Activated CD8-positive, alpha-beta memory T cell treated with anti-CD3 and anti-CD28 coated beads, Interleukin-2, amount 10 ng/mL, durations not matched to agents 7 days and 5 days (primary cell): ENCODE data around the gene DDTL. TPM values are rescaled to one million over a fixed set of nuclear protein-coding genes. Genes with fewer than 3 reads are reported as not detected.

ENCODE experiments used
- ATAC-seq: fragments of 150-1000 bp; cut with Tn5 transposase; one replicate; pipeline ENCODE4 v1.10.0; 2021; ENCODE audit warnings: moderate library complexity
- CTCF ChIA-PET: fragments of 350-600 bp; sonication (Branson Sonifier 250); formaldehyde crosslinking; loops from one replicate; lab custom pipeline; 2021; ENCODE audit warnings: antibody characterized with exemption; lab: Charles Lee
- DNase-seq: peaks from one replicate; pipeline ENCODE4 v3.0.0-alpha.2; 2020
- H3K27ac Mint-ChIP-seq: one replicate; pipeline ENCODE4 v1.8.0; 2021; ENCODE audit warnings: mild to moderate bottlenecking, mixed read lengths
- H3K27me3 Mint-ChIP-seq: one replicate; pipeline ENCODE4 v1.8.0; 2021; ENCODE audit warnings: mixed read lengths
- H3K36me3 Mint-ChIP-seq: one replicate; pipeline ENCODE4 v1.8.0; 2021; ENCODE audit warnings: mild to moderate bottlenecking, mixed read lengths
- H3K4me1 Mint-ChIP-seq: one replicate; pipeline ENCODE4 v1.8.0; 2021; ENCODE audit warnings: mixed read lengths
- H3K4me3 Mint-ChIP-seq: one replicate; pipeline ENCODE4 v1.8.0; 2021; ENCODE audit warnings: mild to moderate bottlenecking, moderate library complexity, mixed read lengths
- H3K9me3 Mint-ChIP-seq: one replicate; pipeline ENCODE4 v1.8.0; 2022; ENCODE audit warnings: low read depth, mixed read lengths
- total RNA-seq, 2 experiments: library from RNA; stranded (reverse); gene quantifications; one replicate each; pipeline ENCODE4 v1.2.3, GENCODE V29; 2021

DDTL gene
- total RNA-seq, 2 experiments from 2014 or later = not detected

GRCh38 chr22:24021304-24021703, 54.6 kb downstream of the DDTL start:
- Mint-ChIP-seq H3K4me3 (no peak overlapping the region), H3K9me3 (peaks cover 2% of the 10 kb centered on the region), H3K27ac (no peak overlapping the region), H3K27me3 (no peaks in the 10 kb centered on the region), H3K36me3 (peaks cover 40% of the 10 kb centered on the region), H3K4me1 (peaks cover 28% of the 10 kb centered on the region)
- no peak for DNase-seq
- CTCF ChIA-PET = no interaction called here
- no peak for ATAC-seq

Other genes starting within 250 kb of the DDTL start
- gene ZNF70, start 215.8 kb upstream of the DDTL start, total RNA-seq = 1 to 10 TPM; 2.9 to 3.0 TPM
- gene VPREB3, start 212.5 kb upstream of the DDTL start, total RNA-seq = under 1 TPM in 1 of 2 experiments, not detected in 1; 0.70 TPM
- 1 to 10 TPM in 1 of 2 experiments, under 1 TPM in 1; 0.77 to 2.8 TPM for gene C22orf15, start 203.9 kb upstream of the DDTL start, total RNA-seq
- gene CHCHD10, start 198.9 kb upstream of the DDTL start, total RNA-seq = 100 to 1,000 TPM; 155 to 159 TPM
- 1 to 10 TPM in 1 of 2 experiments, under 1 TPM in 1; 0.91 to 1.0 TPM for gene MMP11, start 194.0 kb upstream of the DDTL start, total RNA-seq
- gene SMARCB1, start 179.9 kb upstream of the DDTL start, total RNA-seq = 100 to 1,000 TPM; 117 to 137 TPM
- gene DERL3, start 127.9 kb upstream of the DDTL start, total RNA-seq = 10 to 100 TPM; 14.6 to 18.1 TPM
- gene SLC2A11, start 109.0 kb upstream of the DDTL start, total RNA-seq = 10 to 100 TPM in 1 of 2 experiments, 1 to 10 TPM in 1; 8.1 to 10.7 TPM
- 100 to 1,000 TPM; 730 to 765 TPM for gene MIF, start 72.5 kb upstream of the DDTL start, total RNA-seq
- not detected for gene GSTT2B, start 5.7 kb upstream of the DDTL start, total RNA-seq
- gene DDT, start 7.6 kb downstream of the DDTL start, total RNA-seq = 100 to 1,000 TPM; 121 to 128 TPM
- gene GSTT2, start 13.2 kb downstream of the DDTL start, total RNA-seq = not detected
- not detected for gene GSTT4, start 38.6 kb downstream of the DDTL start, total RNA-seq
- 100 to 1,000 TPM in 1 of 2 experiments, 10 to 100 TPM in 1; 92.4 to 143 TPM for gene CABIN1, start 44.4 kb downstream of the DDTL start, total RNA-seq
- under 1 TPM; 0.52 to 0.96 TPM for gene SUSD2, start 214.6 kb downstream of the DDTL start, total RNA-seq